Dedifferentiated amniotic fluid mesenchymal stem cell (primary cell): ENCODE results near the gene CSMD2.
A peak's percentile ranks its signal among the peaks of the same experiment; 100 is the strongest.

Experiments
- DNase-seq: peaks from one replicate; pipeline ENCODE4 v3.0.0-alpha.2; 2016; ENCODE audit errors: extremely low spot score

Gene CSMD2

GRCh38 chr1:33640114-33640660 lies 524.8 kb downstream of the CSMD2 start:
- DNase-seq, result no peak

GRCh38 chr1:33637846-33638440 lies 527.1 kb downstream of the CSMD2 start:
- no peak for DNase-seq

GRCh38 chr1:33636209-33636608 lies 528.8 kb downstream of the CSMD2 start:
- DNase-seq, result no peak

- no peak for DNase-seq
These were observed 529.6 kb downstream of the CSMD2 start for GRCh38 chr1:33635336-33636012.

GRCh38 chr1:33634806-33635205 lies 530.2 kb downstream of the CSMD2 start:
- DNase-seq, result no peak

GRCh38 chr1:33634143-33634542 lies 530.9 kb downstream of the CSMD2 start:
- no peak for DNase-seq

GRCh38 chr1:33633019-33633801 lies 531.8 kb downstream of the CSMD2 start:
- DNase-seq, result peak; percentile 73

- DNase-seq, result no peak
These were observed 534.3 kb downstream of the CSMD2 start for GRCh38 chr1:33630686-33631085.

- DNase-seq, result no peak
These were observed 538.2 kb downstream of the CSMD2 start for GRCh38 chr1:33626801-33627200.

GRCh38 chr1:33624991-33625870 lies 539.8 kb downstream of the CSMD2 start:
- DNase-seq, result no peak

GRCh38 chr1:33624261-33624990 lies 540.6 kb downstream of the CSMD2 start:
- DNase-seq, result no peak

- no peak for DNase-seq
These were observed 541.2 kb downstream of the CSMD2 start for GRCh38 chr1:33623811-33624210.

GRCh38 chr1:33622757-33623156 lies 542.3 kb downstream of the CSMD2 start:
- DNase-seq, result no peak

- no peak for DNase-seq
These were observed 546.4 kb downstream of the CSMD2 start for GRCh38 chr1:33618636-33619035.

GRCh38 chr1:33617451-33617850 lies 547.6 kb downstream of the CSMD2 start:
- no peak for DNase-seq

GRCh38 chr1:33616780-33617179 lies 548.2 kb downstream of the CSMD2 start:
- DNase-seq, result no peak

GRCh38 chr1:33615546-33615945 lies 549.5 kb downstream of the CSMD2 start:
- DNase-seq, result no peak

GRCh38 chr1:33610864-33611455 lies 554.1 kb downstream of the CSMD2 start:
- DNase-seq, result no peak

GRCh38 chr1:33610391-33610790 lies 554.6 kb downstream of the CSMD2 start:
- no peak for DNase-seq

GRCh38 chr1:33609739-33610138 lies 555.3 kb downstream of the CSMD2 start:
- no peak for DNase-seq
